ENCODE data around the gene SELENOT.

The SELENOT gene

GRCh38 chr3:150564243-150564642 is 38.9 kb upstream of the SELENOT start:
- Histone ChIP-seq H2AFZ (ENCODE audit: low read depth) (no peak overlapping the region), H3K4me1 (ENCODE audit: low read depth, poor library complexity, severe bottlenecking) (peaks cover 38% of the 10 kb centered on the region), H3K79me2 (ENCODE audit: insufficient read depth, low read depth) (peaks cover 17% of the 10 kb centered on the region; the same call in 1 of the 2 replicates), H3K4me3 (IDR thresholded peaks at IDR 0.05; ENCODE audit: insufficient read depth, low read depth, low read length) (no peak overlapping the region), H3K27me3 (ENCODE audit: insufficient read depth, low read depth) (no peaks in the 10 kb centered on the region), H3K4me2 (no peak overlapping the region), H3K27ac (no peak overlapping the region), H3K36me3 (ENCODE audit: insufficient read depth) (no peaks in the 10 kb centered on the region; the same call in 1 of the 2 replicates), H3K9ac (no peak overlapping the region), H4K20me1 (ENCODE audit: insufficient read depth) (no peaks in the 10 kb centered on the region)
- TF ChIP-seq CTCF (conservative IDR thresholded peaks at IDR 0.05; ENCODE audit: low read depth, low read length), result no peak

- H3K27ac ChIP-seq, result no peak overlapping the region
- H3K4me3 ChIP-seq (IDR thresholded peaks at IDR 0.05; ENCODE audit: insufficient read depth, low read depth, low read length), result no peak overlapping the region
- H3K4me2 ChIP-seq, result no peak overlapping the region
- H3K4me1 ChIP-seq (ENCODE audit: low read depth, poor library complexity, severe bottlenecking), result peaks cover 22% of the 10 kb centered on the region
- peaks cover 5% of the 10 kb centered on the region; the same call in 1 of the 2 replicates for H3K79me2 ChIP-seq (ENCODE audit: insufficient read depth, low read depth)
- peaks cover 7% of the 10 kb centered on the region; the same call in 1 of the 2 replicates for H3K36me3 ChIP-seq (ENCODE audit: insufficient read depth)
- no peak overlapping the region for H2AFZ ChIP-seq (ENCODE audit: low read depth)
- H3K9ac ChIP-seq, result no peak overlapping the region
- no peaks in the 10 kb centered on the region for H4K20me1 ChIP-seq (ENCODE audit: insufficient read depth)
- no peak for TF ChIP-seq CTCF (conservative IDR thresholded peaks at IDR 0.05; ENCODE audit: low read depth, low read length)
- H3K27me3 ChIP-seq (ENCODE audit: insufficient read depth, low read depth), result no peaks in the 10 kb centered on the region
These were observed 35.8 kb upstream of the SELENOT start for GRCh38 chr3:150567328-150567727.

GRCh38 chr3:150577855-150578254 is 25.3 kb upstream of the SELENOT start:
- Histone ChIP-seq H3K27me3 (ENCODE audit: insufficient read depth, low read depth) (no peaks in the 10 kb centered on the region), H3K4me3 (IDR thresholded peaks at IDR 0.05; ENCODE audit: insufficient read depth, low read depth, low read length) (no peak overlapping the region), H3K27ac (no peak overlapping the region), H3K9ac (no peak overlapping the region), H3K4me1 (ENCODE audit: low read depth, poor library complexity, severe bottlenecking) (peaks cover 22% of the 10 kb centered on the region), H2AFZ (ENCODE audit: low read depth) (no peak overlapping the region), H3K79me2 (ENCODE audit: insufficient read depth, low read depth) (peaks cover 21% of the 10 kb centered on the region; the same call in 1 of the 2 replicates), H4K20me1 (ENCODE audit: insufficient read depth) (peaks cover 7% of the 10 kb centered on the region; the same call in 1 of the 2 replicates), H3K4me2 (no peak overlapping the region), H3K36me3 (ENCODE audit: insufficient read depth) (peaks cover 12% of the 10 kb centered on the region; the same call in 1 of the 2 replicates)
- TF ChIP-seq CTCF (conservative IDR thresholded peaks at IDR 0.05; ENCODE audit: low read depth, low read length), result no peak

GRCh38 chr3:150581174-150581573 is 21.9 kb upstream of the SELENOT start:
- Histone ChIP-seq H3K4me1 (ENCODE audit: low read depth, poor library complexity, severe bottlenecking) (peaks cover 51% of the 10 kb centered on the region), H3K27ac (peak overlapping the region; percentile 47; the same call in 1 of the 2 replicates), H3K9ac (no peak overlapping the region), H3K27me3 (ENCODE audit: insufficient read depth, low read depth) (no peaks in the 10 kb centered on the region), H4K20me1 (ENCODE audit: insufficient read depth) (no peaks in the 10 kb centered on the region), H3K36me3 (ENCODE audit: insufficient read depth) (peaks cover 12% of the 10 kb centered on the region; the same call in 1 of the 2 replicates), H2AFZ (ENCODE audit: low read depth) (no peak overlapping the region), H3K4me2 (no peak overlapping the region; the same call in 1 of the 2 replicates), H3K4me3 (IDR thresholded peaks at IDR 0.05; ENCODE audit: insufficient read depth, low read depth, low read length) (no peak overlapping the region), H3K79me2 (ENCODE audit: insufficient read depth, low read depth) (peaks cover 46% of the 10 kb centered on the region; the same call in 1 of the 2 replicates)
- TF ChIP-seq CTCF (conservative IDR thresholded peaks at IDR 0.05; ENCODE audit: low read depth, low read length), result no peak

Data from KMS-11 (cell line).